Measurements from ENCODE around the gene PASK. TPM values are rescaled to one million over a fixed set of nuclear protein-coding genes. Genes with fewer than 3 reads are reported as not detected.

The PASK gene
- total RNA-seq, 1 donor from 2014 or later: 8.1 TPM

- DNase-seq (ENCODE audit: extremely low read depth, low read depth, low spot score): no peak
These were observed 79.4 kb downstream of the PASK start for GRCh38 chr2:241069821-241070281.

GRCh38 chr2:241068942-241069810, 80.1 kb downstream of the PASK start:
- no peak for DNase-seq (ENCODE audit: extremely low read depth, low read depth, low spot score)

- DNase-seq (ENCODE audit: extremely low read depth, low read depth, low spot score): no peak
These were observed 80.9 kb downstream of the PASK start for GRCh38 chr2:241068136-241068941.

GRCh38 chr2:241067501-241068135, 81.7 kb downstream of the PASK start:
- DNase-seq (ENCODE audit: extremely low read depth, low read depth, low spot score): no peak

GRCh38 chr2:241066893-241067341, 82.4 kb downstream of the PASK start:
- DNase-seq (ENCODE audit: extremely low read depth, low read depth, low spot score): no peak

- DNase-seq (ENCODE audit: extremely low read depth, low read depth, low spot score): no peak
These were observed 82.9 kb downstream of the PASK start for GRCh38 chr2:241066171-241066892.

- no peak for DNase-seq (ENCODE audit: extremely low read depth, low read depth, low spot score)
These were observed 83.9 kb downstream of the PASK start for GRCh38 chr2:241065355-241065803.

GRCh38 chr2:241064802-241065354, 84.4 kb downstream of the PASK start:
- DNase-seq (ENCODE audit: extremely low read depth, low read depth, low spot score): no peak

- DNase-seq (ENCODE audit: extremely low read depth, low read depth, low spot score): no peak
These were observed 85.1 kb downstream of the PASK start for GRCh38 chr2:241064008-241064801.

GRCh38 chr2:241063587-241063986, 85.7 kb downstream of the PASK start:
- DNase-seq (ENCODE audit: extremely low read depth, low read depth, low spot score): no peak

- DNase-seq (ENCODE audit: extremely low read depth, low read depth, low spot score): no peak
These were observed 86.2 kb downstream of the PASK start for GRCh38 chr2:241063093-241063551.

- no peak for DNase-seq (ENCODE audit: extremely low read depth, low read depth, low spot score)
These were observed 86.7 kb downstream of the PASK start for GRCh38 chr2:241062389-241063092.

- no peak for DNase-seq (ENCODE audit: extremely low read depth, low read depth, low spot score)
These were observed 88.0 kb downstream of the PASK start for GRCh38 chr2:241061275-241061674.

Other genes with a start within 250 kb of the PASK start
- not detected in 2 replicates for gene CROCC2, start 243.1 kb downstream of the PASK start, total RNA-seq
- 27.7 and 41.3 TPM in 2 replicates for gene SNED1, start 150.9 kb downstream of the PASK start, total RNA-seq
- 26.1 and 28.2 TPM in 2 replicates for gene MTERF4, start 47.2 kb downstream of the PASK start, total RNA-seq
- gene PPP1R7, start 995 bp upstream of the PASK start, total RNA-seq: 62.9 and 74.1 TPM in 2 replicates
- gene ANO7, start 39.2 kb upstream of the PASK start, total RNA-seq: 0.68 and 1.4 TPM in 2 replicates
- gene HDLBP, start 166.2 kb upstream of the PASK start, total RNA-seq: 627 and 640 TPM in 2 replicates
- gene SEPTIN2, start 166.5 kb upstream of the PASK start, total RNA-seq: 433 and 458 TPM in 2 replicates
- gene FARP2, start 206.8 kb upstream of the PASK start, total RNA-seq: 27.0 and 28.5 TPM in 2 replicates

Measured in glomerular endothelial cell (primary cell).